ENCODE results near the gene SENP8.

The SENP8 gene

DNA sequence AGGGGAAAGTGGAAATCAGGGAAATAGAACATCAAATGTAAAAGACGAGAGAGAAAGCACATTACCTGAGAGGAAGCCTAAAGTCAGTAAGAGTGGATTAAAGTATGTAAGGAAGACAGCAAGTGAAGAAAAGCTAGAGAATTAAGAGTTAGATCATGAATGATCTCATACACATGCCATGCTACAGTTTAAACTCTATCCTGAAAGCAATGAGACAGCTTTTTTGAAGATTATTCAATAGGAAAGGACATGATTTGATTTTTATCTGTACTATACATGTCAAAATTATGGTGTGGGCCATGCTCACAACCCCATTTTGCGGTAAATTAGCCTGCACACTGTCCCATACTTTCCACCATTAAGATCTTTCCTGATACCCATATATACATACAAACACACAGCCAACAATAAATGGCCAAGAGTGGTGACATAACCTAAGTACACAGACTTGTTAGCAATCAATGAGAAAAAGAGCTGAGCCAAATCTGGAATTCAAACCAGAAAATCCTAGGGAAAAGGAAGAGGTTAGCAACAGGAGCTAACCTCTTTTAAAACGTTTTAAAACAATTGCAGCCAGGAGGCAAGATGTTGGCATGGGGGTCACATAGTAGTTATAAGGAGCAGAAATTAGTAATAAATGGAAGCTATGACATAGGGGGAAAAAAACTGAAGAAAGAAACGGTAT is 4.7 kb upstream of the SENP8 start:
- DNase-seq (ENCODE audit: low read depth in 2 of 2): no peak

DNA sequence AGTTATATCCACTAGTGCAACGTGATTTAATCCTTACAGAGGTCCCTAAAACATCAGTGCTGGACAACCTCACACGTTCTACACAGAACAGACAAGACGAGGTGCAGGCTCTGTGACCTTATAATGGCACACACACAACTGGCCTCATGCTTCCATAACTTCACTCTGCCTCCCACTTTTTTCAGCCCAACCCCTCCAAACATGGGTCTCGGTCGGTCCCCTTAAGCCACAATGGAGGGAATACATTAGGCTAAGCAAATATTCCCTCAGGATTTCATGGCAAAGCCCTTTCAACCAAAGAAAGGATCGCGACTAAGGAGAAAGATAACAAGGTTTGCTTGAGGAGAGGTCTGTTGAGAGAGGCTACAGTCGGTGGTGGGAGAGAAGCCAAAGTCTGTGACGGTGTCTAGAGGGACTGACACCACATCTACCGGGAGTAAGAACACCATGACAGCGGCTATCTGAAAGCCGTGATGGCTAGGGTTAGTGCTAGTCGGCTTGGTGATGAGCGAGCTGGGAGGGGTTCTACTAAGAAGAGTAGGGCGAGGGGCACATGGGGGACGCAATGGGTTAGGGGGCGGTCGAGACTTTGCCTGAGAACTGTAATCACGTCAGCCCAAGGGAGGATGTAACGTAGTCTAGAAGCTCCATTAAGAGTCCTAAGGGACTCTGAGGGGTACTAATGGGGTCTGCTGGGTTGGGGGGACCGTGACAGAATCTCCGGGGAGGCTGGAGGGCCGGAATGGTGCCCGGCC is 1.3 kb upstream of the SENP8 start:
- no peak for DNase-seq (ENCODE audit: low read depth in 2 of 2)

DNA sequence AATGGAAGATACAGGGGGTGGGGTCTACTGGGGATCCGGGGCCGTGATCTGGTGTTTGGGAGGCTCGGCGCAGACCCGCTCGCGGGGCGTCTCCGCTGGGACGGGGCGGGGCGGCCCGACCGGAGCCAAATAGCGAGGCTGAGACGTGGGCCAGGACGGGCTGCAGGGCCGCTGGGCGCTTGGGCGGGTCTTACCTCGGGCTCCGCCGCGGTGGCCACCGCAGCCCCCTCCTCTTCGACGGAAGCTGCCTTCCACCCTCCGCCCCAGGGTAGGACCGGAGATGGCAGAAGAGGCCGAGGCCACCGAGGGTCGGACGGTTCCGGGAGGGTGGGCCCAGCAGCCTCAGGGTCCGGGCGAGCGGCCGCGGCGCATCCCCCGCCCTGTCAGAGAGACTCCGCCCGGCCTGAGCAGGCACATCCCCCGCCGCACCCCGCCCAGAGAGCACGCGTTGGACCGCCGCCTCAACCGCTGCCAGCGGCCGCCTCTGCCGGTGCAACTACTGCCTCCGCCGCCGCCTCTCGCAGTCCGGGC is 652 bp upstream of the SENP8 start:
- peak; percentile 33 to 37 for DNase-seq (ENCODE audit: low read depth in 2 of 2)

DNA sequence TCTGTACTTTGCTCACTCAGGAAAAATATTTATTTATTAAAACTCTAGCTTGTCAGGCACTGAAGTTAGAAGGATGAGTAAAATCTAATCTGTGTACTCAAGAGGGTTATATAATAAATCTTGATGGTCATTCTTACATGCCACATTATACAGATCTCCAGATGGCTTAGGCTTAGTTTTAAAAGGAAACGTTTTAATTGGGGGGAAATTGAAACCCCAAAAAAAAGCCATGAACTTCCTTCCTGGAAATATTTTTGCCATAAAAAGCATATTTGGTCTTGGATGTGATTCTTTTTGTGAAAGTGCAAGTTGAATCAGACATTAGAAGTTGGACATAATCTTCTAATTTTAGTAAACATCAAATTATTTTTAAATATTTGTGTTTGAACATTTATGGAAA is 6.0 kb downstream of the SENP8 start:
- no peak for DNase-seq (ENCODE audit: low read depth in 2 of 2)

DNA sequence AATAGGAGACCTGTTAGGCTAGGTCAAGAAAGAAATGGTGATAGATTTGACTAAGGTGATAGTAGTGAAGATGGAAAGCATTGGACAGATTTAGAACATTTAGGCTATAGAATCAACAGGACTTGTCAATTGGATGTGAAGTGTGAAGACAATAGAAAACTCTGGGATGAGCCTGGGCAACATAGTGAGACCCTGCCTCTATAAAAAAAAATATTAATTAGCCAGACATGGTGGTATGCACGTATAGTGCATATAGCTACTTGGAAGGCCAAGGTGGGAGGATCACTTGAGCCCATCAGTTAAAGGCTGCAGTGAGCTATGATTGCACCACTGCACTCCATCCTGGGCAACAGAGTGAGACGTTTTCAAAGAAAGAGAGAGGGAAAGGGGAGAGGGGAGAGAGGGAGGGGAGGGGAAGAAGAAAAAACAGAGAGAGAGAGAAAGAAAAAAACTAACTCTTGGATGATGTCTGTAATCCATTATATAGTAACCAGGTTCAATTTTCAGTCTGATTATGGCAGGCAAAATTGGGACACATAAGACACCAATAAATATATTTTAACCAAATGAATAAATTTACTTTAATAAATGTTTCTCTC is 9.6 kb downstream of the SENP8 start:
- DNase-seq (ENCODE audit: low read depth in 2 of 2): no peak

DNA sequence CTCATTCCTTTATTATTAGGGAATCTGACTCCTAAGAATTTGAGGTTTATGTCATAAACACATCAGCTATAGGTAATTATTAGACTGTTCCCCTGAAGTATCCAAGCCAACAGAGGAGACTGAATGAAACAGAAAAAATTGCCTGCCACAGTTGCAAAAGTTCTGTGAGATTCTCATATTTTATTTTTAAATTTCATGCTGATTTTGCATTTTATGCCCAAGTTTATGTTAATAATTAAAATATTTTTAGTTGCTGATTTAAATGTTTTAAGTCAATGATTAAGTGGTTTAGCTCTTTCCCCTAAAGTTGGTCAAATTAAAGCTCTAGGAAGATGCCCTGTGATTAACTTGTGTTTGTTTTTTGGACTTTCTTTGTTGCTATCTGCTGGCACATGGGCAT is 10.2 kb downstream of the SENP8 start:
- no peak for DNase-seq (ENCODE audit: low read depth in 2 of 2)

DNA sequence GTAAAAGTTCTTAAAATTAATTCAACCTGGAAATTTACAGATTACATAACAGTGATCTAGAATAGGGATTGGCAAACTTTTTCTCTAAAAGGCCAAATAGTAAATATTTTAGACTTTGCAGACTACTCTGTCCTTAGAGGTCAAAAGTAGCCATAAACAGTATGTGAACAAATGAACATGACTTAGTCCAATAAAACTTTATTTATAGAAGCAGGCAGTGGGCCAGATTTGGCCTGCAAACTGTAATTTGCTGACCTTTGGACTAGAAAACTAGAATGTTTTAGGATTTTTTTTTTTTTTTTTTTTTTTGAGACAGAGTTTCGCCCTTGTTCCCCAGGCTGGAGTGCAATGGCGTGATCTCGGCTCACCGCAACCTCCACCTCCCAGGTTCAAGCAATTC is 12.1 kb downstream of the SENP8 start:
- DNase-seq (ENCODE audit: low read depth in 2 of 2): no peak

DNA sequence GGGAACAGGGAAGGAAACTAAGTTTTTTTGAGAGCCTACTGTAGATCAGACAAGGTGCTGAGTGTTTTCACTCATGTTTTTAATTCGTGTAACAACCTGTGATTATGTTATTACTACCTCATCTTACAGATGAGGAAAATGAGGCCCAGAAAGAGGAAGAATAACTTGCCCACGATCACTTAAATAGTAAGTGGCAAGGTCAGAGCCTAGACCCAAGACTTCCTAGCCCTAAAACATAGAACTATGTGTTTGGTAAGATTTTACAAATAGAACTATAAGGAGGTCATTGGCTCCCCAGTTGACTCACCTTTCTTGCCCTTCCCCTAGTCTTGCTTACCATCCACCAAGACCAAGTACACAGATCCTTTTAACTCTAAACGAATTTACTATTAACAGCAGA is 13.7 kb downstream of the SENP8 start:
- no peak for DNase-seq (ENCODE audit: low read depth in 2 of 2)

DNA sequence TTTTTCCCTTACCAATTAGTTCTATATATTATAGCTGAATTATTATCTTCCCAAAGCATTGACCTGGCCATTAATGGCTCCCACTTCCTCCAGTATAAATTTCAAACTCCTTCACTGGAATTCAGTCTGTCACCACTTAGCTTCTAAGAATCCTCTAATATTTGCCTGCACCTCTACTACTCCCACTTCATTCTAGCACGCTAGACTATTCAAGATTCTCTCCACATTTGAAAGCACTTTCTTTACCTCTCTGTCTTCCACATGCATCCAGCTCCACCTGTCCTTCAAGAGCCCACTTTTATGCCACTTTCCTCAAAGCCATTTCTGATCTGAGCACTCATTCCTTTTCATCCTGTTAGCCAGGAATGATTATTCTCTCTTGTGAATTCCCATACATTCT is 15.0 kb downstream of the SENP8 start:
- no peak for DNase-seq (ENCODE audit: low read depth in 2 of 2)

DNA sequence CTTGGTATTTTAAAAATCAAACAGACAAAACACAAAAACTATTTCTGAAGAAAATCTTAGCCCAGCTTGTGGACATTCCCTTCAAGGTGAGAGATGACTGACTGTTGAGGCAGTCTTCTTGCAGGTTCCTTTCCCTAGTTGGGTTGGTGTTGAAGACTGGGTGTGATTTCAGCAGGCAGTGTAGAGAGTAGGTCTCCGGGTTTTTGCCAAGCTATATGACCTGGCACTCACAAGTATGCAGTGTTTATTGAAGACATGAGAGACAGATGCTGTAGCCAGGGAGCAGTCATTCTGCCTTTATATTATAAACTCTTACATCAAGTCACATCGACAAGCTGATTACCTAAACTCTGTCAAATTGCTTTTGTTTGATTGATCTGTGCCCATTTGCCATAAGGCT is 17.5 kb downstream of the SENP8 start:
- no peak for DNase-seq (ENCODE audit: low read depth in 2 of 2)

DNA sequence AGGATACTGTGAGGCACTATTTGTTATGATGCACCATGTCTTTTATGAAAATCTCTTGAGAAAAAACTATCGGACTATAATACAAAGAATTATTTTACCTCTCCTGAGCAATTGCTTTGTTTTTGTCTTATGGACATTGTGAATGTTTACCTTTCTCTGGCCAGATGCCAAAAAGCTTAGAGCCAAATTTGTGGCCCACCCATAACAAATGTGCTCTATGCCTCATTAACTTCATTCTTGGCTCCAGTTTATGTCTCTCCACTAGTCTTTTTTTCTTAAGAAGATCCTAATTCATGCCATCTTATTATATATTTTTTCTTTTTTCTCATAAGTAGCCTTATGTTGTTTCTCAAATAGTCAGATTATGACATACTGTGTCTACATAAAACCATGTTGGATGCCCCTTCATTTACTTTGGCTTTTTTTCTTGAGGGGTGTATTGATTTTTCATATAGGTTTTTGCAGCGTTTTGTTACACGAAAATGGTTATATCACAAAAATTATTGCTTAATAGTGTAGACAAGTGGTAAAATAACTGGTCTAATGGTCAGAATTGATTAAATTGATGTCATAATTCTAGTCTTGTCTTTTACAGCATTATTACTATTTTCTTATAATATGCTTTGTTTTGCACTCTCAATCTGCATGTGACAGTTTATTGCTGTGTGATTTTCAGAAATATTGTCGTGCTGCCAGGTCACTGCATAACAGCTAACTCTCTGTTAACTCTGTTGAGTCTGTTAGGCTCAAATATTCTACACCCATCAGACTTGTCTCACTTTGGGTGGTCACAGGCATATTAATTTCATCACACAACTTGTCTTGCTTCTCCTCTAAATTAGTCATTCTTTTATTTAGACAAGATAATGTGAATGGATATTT is 18.2 kb downstream of the SENP8 start:
- DNase-seq (ENCODE audit: low read depth in 2 of 2): no peak

DNA sequence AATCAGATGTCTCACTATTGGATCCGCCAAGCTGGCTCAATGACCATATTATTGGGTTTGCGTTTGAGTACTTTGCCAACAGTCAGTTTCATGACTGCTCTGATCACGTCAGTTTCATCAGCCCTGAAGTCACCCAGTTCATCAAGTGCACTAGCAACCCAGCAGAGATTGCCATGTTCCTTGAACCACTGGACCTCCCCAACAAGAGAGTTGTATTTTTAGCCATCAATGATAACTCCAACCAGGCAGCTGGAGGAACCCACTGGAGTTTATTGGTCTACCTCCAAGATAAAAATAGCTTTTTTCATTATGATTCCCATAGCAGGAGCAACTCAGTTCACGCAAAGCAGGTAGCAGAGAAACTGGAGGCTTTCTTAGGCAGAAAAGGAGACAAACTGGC is 21.5 kb downstream of the SENP8 start:
- DNase-seq (ENCODE audit: low read depth in 2 of 2): no peak

DNA sequence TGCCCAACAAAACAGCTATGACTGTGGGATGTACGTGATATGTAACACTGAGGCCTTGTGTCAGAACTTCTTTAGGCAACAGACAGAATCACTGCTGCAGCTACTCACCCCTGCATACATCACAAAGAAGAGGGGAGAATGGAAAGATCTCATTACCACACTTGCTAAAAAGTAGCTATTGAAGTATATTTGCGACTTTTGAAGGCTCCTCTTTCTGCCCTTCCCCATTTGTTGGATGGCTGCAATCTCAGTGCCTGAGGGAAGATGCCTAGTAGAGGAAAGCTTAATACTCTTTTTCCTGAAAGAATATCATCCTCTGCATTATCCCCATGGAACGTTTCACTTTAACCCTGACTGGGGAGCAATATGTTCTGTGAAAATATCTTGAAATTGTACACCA is 21.9 kb downstream of the SENP8 start:
- no peak for DNase-seq (ENCODE audit: low read depth in 2 of 2)

DNA sequence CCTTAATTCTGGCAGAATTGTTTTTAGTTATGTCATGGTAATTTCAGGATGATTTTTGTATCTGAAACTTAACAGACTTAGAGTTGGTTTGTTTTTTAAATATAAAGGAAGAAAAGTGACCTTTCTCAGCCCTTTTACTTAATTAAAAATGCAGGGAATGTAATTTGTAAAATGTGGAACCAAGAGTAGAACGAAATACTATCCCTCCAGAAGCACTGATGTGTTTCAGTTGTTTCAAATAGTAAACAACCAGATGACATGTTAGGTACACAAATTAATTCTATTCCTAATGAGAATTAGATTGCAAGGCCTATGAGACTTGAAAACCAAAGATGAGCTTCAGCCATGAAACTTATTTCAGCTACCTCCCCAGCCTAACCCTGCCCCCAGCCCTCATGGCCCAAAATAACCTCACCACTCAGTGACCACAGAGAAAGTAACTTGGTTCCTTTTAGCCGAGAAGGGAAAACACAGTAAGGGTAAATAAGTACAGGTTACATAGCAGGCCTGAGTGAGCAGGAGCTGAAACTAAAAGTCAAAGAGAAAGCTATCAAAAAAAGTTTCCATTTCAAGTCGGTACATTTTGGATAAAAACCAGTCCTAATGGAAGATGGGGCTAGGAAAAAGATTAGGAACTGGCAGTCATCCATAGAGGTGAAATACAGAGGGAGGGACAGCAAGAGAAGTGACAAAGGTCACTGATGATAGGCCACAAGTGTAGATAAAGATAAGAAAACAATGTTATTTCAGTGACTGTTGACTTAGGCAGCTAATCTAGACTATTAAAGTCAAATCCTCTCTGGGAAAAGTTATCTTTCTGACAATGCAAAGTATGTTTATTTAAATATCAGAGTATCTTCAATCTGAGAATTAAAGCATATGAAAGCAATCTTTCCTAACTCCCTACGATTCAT is 23.2 kb downstream of the SENP8 start:
- DNase-seq (ENCODE audit: low read depth in 2 of 2): no peak

DNA sequence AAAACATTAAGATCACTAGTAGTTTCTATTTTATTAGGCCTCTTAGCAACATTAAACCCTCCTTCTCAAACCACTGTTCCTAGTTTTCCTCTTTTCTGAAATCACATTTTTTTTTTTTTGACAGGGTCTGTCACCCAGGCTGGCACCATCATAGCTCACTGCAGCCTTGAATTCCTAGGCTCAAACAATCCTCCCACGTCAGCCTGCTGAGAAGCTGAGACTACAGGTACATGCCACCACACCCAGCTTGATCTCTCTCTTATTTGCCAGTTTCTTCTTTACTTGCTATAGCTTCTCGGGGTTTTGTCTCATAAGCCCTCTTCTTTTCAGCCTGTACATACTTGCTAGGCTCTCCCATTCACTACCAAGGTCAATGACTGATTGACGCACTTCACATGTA is 28.0 kb downstream of the SENP8 start:
- no peak for DNase-seq (ENCODE audit: low read depth in 2 of 2)

DNA sequence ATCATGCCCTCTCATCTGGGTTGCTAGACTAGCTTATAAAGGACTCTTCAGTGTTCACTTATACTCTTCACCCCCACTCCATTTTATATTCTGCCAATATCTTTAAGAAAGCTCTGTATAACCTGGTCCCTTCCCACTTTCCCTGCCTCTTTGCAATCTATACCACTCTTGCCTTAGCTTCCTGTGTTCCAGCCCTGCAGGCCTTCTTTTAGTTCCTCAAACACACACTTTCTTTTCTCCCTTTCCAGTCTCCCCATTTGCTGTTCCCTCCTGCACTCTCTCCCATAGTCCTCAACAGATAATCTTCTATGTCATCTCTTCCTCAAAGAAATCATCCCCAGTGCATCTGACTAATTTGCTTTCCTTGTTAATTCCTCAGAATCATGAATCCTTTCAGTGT is 28.7 kb downstream of the SENP8 start:
- no peak for DNase-seq (ENCODE audit: low read depth in 2 of 2)

DNA sequence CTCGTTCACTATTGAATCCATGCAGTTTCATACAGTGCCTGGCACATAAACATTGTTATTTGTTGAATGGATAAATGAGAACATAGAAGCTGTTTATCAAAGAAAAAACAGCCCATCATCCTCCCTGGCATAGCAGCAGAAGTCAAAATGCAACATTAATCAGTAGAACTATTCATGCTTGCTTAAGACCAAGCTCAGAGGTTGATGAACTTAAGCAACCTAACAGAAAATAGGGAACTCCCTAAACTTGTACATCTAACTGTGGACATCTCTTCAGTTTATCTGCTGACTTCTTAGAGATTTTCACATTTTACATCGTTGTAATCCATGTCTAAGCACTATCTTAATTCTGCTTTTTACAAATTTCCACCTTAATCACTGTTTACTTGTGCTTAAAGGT is 29.2 kb downstream of the SENP8 start:
- no peak for DNase-seq (ENCODE audit: low read depth in 2 of 2)

DNA sequence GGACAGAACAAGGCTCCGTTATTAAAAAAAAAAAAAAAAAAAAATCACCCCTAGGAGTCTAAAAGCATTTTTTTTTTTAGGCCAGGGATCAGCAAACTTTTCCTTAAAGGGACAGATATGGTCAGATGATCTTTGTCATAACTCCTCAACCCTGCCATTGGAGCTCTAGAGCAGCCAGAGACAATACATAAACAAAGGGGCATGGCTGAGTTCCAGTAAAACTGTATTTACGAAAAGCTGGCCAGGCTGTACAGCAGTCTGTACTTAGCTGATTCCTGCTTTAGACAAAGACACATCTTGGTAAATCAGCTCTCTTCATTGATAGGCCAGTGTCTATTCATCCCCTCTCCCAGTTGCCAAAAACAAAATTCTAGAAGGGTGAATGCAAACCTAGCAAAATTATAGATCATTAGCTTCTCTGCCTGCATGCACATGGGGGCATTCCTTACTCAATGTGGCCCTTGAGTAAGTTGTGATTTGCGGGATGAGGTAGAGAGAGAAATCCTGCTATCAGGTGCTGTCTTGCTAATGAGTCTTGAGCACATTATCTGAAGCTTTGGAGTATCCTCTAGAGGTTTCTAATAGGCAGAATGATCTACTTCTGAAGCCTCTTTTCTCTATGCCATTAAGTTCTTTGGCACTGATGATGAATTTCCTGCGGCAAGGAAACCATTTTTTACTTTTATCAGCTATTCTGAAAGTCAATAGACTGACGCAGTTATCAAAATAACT is 35.2 kb downstream of the SENP8 start:
- no peak for DNase-seq (ENCODE audit: low read depth in 2 of 2)

DNA sequence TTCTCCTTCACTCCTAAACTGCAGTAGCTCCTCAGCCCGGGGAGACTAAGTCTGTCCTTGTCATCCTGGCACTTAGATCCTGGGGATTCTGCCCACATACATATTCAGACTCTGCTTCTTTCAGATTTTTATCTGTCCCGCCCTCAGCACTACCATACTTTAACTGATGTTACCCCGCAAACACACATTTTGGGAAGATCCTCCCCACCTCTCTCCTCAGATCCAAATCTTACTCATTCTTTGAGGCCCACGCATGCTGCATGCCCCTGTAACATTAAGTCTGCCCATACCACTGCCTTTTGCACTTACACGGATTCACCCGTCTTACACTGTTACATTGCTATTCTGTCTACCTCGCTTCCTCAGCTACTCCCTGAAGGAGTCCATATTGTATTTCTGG is 36.1 kb downstream of the SENP8 start:
- DNase-seq (ENCODE audit: low read depth in 2 of 2): no peak

DNA sequence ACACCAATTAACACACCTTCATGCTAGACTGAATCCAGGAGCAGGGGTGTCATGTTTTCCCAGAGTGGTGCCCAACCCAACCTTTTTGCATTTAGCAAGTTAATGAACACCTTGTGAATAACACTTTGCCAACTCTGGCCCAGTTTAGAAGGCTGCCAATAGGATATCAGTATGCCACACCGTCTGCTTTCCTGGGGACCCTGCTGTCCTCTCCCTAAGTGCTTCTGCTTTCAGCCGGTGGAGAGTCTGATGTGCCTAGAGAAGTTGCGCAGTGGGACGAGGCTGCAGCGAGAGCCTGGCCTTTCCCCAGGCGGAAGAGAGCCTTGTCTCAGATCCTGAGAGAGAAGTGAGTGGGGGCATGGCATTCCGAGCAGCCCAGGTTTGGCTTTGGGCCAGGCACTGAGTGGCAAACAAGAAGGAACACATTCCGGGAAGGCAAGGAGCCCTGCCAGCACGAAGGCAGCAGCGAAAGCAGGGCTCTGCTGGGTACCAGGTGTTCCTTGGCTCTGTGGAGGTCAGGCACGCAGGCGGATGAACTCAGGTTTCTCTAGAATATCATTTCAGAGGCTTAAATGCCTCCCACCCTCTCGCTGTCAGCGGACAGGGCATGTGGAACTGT is 36.9 kb downstream of the SENP8 start:
- no peak for DNase-seq (ENCODE audit: low read depth in 2 of 2)
